Measurements from ENCODE around the gene WNT7B. TPM values are rescaled to one million over a fixed set of nuclear protein-coding genes. Genes with fewer than 3 reads are reported as not detected.

Gene WNT7B
- total RNA-seq, 4 donors from 2014 or later: not detected

DNA sequence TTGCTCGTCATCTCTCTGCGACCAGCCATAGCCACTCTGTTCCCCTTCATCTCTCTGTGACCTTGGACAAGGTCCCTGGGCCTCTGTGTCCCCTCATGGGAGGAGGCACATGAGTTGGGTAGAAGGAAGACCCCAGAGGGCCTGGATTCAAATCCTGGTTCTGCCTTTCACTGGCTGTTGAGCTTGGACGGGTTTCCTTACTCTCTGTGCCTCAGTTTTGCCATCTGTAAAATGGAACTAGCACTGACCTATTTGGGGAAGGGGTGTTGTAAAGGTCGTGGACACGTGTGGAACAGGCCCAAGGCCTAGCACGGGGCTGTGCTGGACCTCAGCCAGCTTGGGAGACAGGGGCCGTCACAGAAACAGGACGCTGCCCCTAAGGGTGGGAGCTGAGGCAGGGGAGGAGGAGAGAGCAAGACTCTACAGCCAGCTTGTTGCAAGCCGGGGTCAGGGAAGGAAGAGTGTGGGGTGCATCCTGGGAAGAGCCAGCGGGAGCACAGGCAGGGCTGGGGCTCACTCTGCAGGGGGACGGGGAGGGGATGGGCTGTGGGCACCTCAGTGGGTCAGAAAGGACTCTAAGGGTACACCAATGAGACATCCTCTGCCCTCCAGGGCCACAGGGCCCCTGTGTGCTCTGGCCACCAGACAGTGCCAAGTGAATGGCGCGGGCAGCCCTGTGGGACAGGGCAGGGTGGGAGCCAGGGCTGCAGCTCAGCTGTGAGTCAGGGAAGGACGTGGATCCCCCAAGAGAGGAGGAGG lies 59.1 kb downstream of the WNT7B start:
- Histone ChIP-seq H3K4me3 (no peak overlapping the region), H3K36me3 (no peaks in the 10 kb centered on the region), H3K27me3 (no peaks in the 10 kb centered on the region), H3K9me3 (peaks cover 0 to 4% (median 0%) of the 10 kb centered on the region in 4 donors), H3K27ac (no peak overlapping the region), H3K4me1 (no peaks in the 10 kb centered on the region)
- TF ChIP-seq CTCF (IDR thresholded peaks at IDR 0.05): no peak
- no peak for TF ChIP-seq POLR2A (IDR thresholded peaks at IDR 0.05)
- no peak for DNase-seq

GRCh38 chr22:45917146-45917545 lies 59.8 kb downstream of the WNT7B start:
- Histone ChIP-seq H3K9me3 (peaks cover 0 to 4% (median 0%) of the 10 kb centered on the region in 4 donors), H3K27me3 (no peaks in the 10 kb centered on the region), H3K4me3 (no peak overlapping the region), H3K36me3 (no peaks in the 10 kb centered on the region), H3K27ac (no peak overlapping the region), H3K4me1 (no peaks in the 10 kb centered on the region)
- TF ChIP-seq CTCF (IDR thresholded peaks at IDR 0.05): no peak
- DNase-seq: no peak

DNA sequence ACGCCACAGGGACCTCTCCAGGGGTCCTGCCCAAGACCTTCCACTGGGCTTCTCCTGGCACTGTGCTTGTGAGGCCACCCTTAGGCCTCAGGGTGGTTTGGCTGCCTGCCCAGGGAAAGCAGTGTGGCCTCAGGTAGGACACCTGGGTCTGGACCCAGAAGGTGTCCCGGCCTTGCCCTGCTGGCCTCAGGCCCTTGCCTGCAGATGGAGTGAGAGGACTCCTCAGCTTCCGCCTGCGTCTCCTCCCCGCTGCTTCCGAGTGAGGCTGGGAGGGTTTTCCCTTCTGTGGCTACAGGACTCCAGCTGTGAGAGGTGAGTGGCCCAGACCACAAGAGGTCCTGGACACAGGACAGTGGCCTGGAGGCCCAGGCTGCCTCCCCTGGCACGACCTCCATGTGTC lies 60.4 kb downstream of the WNT7B start:
- Histone ChIP-seq H3K4me3 (no peak overlapping the region), H3K27ac (no peak overlapping the region), H3K4me1 (no peaks in the 10 kb centered on the region), H3K27me3 (no peaks in the 10 kb centered on the region), H3K9me3 (peaks cover 0 to 4% (median 0%) of the 10 kb centered on the region in 4 donors), H3K36me3 (no peaks in the 10 kb centered on the region)
- DNase-seq: no peak
- TF ChIP-seq CTCF (IDR thresholded peaks at IDR 0.05) (no peak), POLR2A (IDR thresholded peaks at IDR 0.05) (no peak)

- H3K4me1 ChIP-seq: no peaks in the 10 kb centered on the region
- peaks cover 0 to 4% (median 0%) of the 10 kb centered on the region in 4 donors for H3K9me3 ChIP-seq
Measured at GRCh38 chr22:45915841-45916240, 61.1 kb downstream of the WNT7B start.

GRCh38 chr22:45915151-45915550 lies 61.8 kb downstream of the WNT7B start:
- DNase-seq: no peak
- no peaks in the 10 kb centered on the region for H3K27me3 ChIP-seq
- peaks cover 0 to 4% (median 0%) of the 10 kb centered on the region in 4 donors for H3K9me3 ChIP-seq
- TF ChIP-seq POLR2A (IDR thresholded peaks at IDR 0.05): no peak
- TF ChIP-seq CTCF (IDR thresholded peaks at IDR 0.05): no peak
- no peaks in the 10 kb centered on the region for H3K36me3 ChIP-seq
- no peak overlapping the region for H3K27ac ChIP-seq
- no peak overlapping the region for H3K4me3 ChIP-seq
- H3K4me1 ChIP-seq: no peaks in the 10 kb centered on the region

More at GRCh38 chr22:45915841-45916240, 61.1 kb downstream of the WNT7B start:
- Histone ChIP-seq H3K27ac (no peak overlapping the region), H3K4me3 (no peak overlapping the region), H3K27me3 (no peaks in the 10 kb centered on the region), H3K36me3 (no peaks in the 10 kb centered on the region)
- TF ChIP-seq POLR2A (IDR thresholded peaks at IDR 0.05) (no peak), CTCF (IDR thresholded peaks at IDR 0.05) (no peak)
- no peak for DNase-seq

Data from Peyer's patch (tissue), 4 donors.